NOMO-1 treated with DMSO at 0.1 percent for 48 hours (cell line): ENCODE results near the gene FCHO1.
A peak's percentile ranks its signal among the peaks of the same experiment; 100 is the strongest.

Experiments
- DNase-seq: peaks from one replicate; lab custom pipeline; 2025; ENCODE audit not compliant: unreplicated experiment; lab: John Stamatoyannopoulos, UW

FCHO1 gene

GRCh38 chr19:17751103-17751911, at the start of gene FCHO1:
Gene FCHO1 (plus strand): TSS chr19:17751477. CDS start chr19:17755165, 3,688 bp downstream.
- DNase-seq, result peak; percentile 68

GRCh38 chr19:17703824-17704463, 47.3 kb upstream of the FCHO1 start:
- DNase-seq, result peak; percentile 29

- DNase-seq, result no peak
Measured at GRCh38 chr19:17706750-17707181, 44.5 kb upstream of the FCHO1 start.

GRCh38 chr19:17711851-17712250, 39.4 kb upstream of the FCHO1 start:
- no peak for DNase-seq

- DNase-seq, result no peak
Measured at GRCh38 chr19:17716309-17716929, 34.9 kb upstream of the FCHO1 start.

- DNase-seq, result no peak
Measured at GRCh38 chr19:17718550-17718946, 32.7 kb upstream of the FCHO1 start.

- peak; percentile 24 for DNase-seq
Measured at GRCh38 chr19:17718947-17719711, 32.1 kb upstream of the FCHO1 start, which contains the start of gene MAP1S. Gene MAP1S (plus strand): TSS chr19:17719480. CDS start chr19:17719503, 23 bp downstream.

- no peak for DNase-seq
Measured at GRCh38 chr19:17719730-17720400, 31.4 kb upstream of the FCHO1 start.

- DNase-seq, result no peak
Measured at GRCh38 chr19:17720440-17720839, 30.8 kb upstream of the FCHO1 start.

GRCh38 chr19:17721111-17721628, 30.1 kb upstream of the FCHO1 start:
- no peak for DNase-seq

- peak; percentile 18 for DNase-seq
Measured at GRCh38 chr19:17721821-17722220, 29.5 kb upstream of the FCHO1 start.

- no peak for DNase-seq
Measured at GRCh38 chr19:17722655-17723240, 28.5 kb upstream of the FCHO1 start.

GRCh38 chr19:17724655-17725054, 26.6 kb upstream of the FCHO1 start:
- no peak for DNase-seq

GRCh38 chr19:17725422-17726078, 25.7 kb upstream of the FCHO1 start:
- DNase-seq, result no peak

- DNase-seq, result no peak
Measured at GRCh38 chr19:17726136-17726741, 25.0 kb upstream of the FCHO1 start.

GRCh38 chr19:17726964-17727773, 24.1 kb upstream of the FCHO1 start:
- no peak for DNase-seq

- DNase-seq, result no peak
Measured at GRCh38 chr19:17727843-17728242, 23.4 kb upstream of the FCHO1 start.

GRCh38 chr19:17733127-17733526, 18.1 kb upstream of the FCHO1 start:
- DNase-seq, result no peak
